Hematopoietic multipotent progenitor cell treated with erythropoietin and hydrocortisone succinate and interleukin-3 and kit ligand, for 4 days (in vitro differentiated cells): ENCODE results near the gene ZNF264.
"Not testable (repeated sequence)": the region's sequence is repeated elsewhere in the genome, so short reads cannot be mapped to it uniquely, and the experiment has no call there.

Experiments used
- DNase-seq: peaks from one replicate; pipeline ENCODE4 v3.0.0-alpha.2; 2015

Gene ZNF264

DNA sequence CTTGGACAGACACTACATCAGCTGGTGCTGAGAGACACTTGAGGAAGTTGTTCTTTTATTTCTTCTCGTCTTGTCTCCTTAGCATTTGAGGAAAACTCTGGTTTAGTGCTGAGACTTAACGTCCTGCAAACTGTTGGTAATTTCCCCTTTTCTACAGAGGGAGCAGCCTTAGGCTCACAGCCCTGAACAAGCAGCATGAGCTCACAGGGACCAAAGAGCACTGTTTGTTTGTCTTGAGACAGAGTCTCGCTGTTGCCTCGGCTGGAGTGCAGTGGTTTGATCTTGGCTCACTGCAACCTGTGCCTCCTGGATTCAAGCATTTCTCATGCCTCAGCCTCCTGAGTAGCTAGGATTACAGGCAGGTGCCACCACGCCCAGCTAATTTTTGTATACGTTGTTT, 54.7 kb downstream of the ZNF264 start:
- no peak for DNase-seq

- DNase-seq: no peak
Observed at GRCh38 chr19:57248646-57249045, 57.3 kb downstream of the ZNF264 start.

DNA sequence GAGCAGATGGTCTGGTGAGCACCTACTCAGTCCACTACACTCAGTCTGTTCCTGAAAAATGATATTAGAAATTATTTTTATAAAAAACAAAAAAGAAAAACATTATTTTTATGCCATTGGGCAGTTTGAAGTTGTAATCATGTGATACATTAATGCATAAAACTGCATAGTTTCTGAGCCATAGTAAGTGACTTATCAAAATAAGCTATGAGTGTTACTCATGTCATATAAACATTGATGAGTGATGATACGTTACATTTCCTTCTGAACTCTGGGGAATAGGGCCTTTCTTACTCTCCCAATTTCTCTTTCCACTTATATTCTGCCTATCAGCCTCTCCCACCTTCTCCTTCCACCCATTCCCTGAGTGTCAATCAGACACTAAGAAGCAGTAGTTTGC, 58.0 kb downstream of the ZNF264 start:
- no peak for DNase-seq

GRCh38 chr19:57253767-57254166, 62.5 kb downstream of the ZNF264 start:
- not testable (repeated sequence) for DNase-seq

DNA sequence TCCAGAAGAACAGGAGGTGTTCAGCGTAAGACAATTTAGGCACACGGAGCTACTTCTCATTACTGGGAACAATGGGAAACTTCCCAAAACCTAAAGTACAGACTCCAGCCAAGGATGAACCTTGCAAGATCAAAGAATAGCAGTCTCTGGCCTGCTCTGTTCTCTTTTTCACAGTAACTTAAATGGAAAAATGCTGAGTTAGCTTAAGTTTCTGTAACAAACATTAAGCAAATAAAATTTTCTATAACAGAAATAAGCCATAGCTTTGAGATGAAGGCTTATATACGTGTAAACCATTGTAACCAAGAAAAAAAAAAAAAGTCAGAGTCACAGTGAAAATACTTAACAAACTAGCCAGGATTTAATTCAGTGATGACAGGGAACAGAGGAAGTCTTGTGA, 70.7 kb downstream of the ZNF264 start:
- DNase-seq: no peak

DNA sequence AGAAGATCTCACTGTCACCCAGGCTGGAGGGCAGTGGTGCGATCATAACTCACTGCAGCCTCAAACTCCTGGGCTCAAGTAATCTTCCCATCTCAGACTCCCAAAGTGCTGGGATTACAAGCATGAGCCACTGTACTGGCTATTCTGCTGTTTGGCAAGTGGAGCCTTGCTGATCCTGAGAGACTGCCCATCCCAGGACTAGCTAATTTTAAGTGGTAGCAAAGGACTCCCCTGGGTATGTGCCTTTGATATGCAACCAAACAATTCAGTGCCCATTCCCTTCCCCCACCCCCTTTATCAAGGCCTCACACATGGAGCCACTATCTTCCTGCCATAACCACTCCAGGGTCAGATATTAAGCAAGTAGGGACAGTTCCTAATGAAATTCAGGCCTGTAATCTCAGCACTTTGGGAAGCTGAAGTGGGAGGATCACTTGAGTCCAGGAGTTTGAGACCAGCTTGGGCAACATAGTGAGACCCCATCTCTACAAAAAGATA, 72.0 kb downstream of the ZNF264 start:
- DNase-seq: peak; percentile 77

GRCh38 chr19:57267291-57267690, 76.0 kb downstream of the ZNF264 start:
- no peak for DNase-seq

DNA sequence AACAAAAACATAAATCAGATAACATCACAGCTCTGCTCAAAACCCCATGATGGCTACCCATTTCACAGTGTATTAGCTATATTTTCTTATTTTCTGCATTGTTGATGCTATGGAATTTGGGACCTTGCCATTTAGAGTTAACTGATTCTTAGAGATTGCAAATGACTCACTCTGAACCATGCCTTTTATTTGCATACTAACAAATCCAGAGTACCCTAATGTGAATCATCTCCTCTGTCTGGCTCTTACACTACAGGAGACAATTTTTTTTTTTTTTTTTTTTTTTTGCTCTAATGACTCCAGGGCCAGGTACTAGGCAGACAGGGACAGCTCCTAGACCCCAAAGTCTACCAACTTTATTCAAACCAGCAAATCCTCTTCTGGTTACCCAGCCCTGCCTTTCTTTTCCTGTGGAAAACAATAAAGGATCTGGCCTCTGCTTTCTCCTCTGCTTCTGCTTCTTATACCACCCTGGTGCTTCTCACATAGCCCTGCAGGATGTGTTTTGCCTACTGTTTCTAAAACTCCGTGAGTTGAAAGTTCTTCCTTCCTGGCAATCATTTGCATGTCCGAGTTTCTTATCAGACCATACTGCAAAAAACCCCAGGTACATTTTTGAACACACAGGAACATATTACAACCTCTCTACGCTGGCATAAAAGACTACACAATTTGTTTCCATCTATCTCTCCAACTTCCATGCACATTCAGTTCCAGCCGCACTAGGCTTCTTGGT, 78.4 kb downstream of the ZNF264 start:
- DNase-seq: peak; percentile 9

- DNase-seq: no peak
Observed at GRCh38 chr19:57271280-57271679, 80.0 kb downstream of the ZNF264 start.
